Stimulated activated CD4-positive, alpha-beta T cell treated with anti-CD3 and anti-CD28 coated beads, TNF-alpha, amount 100 ng/mL, for 48 hours (primary cell): ENCODE results near the gene GNG4.
"Not testable (repeated sequence)": the region's sequence is repeated elsewhere in the genome, so short reads cannot be mapped to it uniquely, and the experiment has no call there.

Experiments
- DNase-seq, 3 donors: peaks; one replicate each; pipeline ENCODE4 v3.0.0-alpha.2; 2020; ENCODE audit warnings: low read depth in 3 of 3

The GNG4 gene

DNA sequence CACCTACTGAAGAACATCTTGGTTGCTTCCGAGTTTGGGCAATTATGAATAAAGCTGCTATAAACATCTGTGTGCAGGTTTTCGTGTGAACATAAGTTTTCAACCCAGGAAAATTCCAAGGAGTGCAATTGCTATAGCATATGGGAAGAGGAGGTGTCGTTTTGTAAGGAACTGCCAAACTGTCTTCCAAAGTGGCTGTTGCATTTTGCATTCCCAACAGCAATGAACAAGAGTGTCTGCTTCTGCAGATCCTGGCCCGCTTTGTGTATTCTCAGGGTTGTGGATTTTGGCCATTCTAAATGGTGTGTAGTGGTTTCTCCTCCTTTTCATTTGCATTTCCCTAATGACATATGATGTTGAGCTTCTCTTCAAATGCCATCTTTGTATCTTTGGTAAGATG, 23.8 kb downstream of the GNG4 start:
- DNase-seq, result no peak

DNA sequence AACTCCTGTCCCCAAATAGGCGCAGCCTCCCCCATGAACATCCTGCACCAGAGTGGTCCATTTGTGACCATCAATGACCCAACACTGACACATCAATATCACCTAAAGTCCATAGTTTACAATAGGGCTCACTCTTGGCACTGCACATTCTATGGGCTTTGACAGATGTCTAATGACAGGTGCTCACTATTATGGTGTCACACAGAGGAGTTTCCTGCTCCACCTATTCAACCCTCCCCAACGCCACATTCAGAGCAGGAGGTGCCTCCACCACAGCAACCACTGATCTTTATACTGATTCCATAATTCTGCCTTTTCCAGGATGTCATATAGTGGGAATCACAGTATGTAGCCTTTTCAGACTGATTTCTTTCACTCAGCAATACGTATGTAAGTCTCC, 24.2 kb downstream of the GNG4 start:
- no peak for DNase-seq

- no peak for DNase-seq
Measured at GRCh38 chr1:235624721-235625333, 24.8 kb downstream of the GNG4 start.

- DNase-seq, result no peak
Measured at GRCh38 chr1:235622936-235623779, 26.4 kb downstream of the GNG4 start.

DNA sequence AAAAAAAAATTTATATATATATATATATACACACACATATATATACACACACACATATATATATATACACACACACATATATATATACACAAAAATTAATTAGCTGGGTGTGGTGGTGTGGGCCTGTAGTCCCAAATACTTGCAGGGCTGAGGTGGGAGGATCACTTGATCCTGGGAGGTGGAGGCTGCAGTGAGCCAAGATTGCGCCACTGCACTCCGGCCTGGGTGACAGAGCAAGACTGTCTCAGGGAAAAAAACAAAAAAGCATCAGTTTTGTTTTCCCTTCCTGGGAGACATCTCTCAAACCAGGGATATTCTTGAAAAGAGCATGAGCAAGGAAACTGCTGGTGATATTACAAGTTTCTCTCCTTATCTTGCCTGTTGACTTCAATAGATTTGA, 30.4 kb downstream of the GNG4 start:
- DNase-seq, result not testable (repeated sequence)

GRCh38 chr1:235617808-235618207, 31.8 kb downstream of the GNG4 start:
- no peak for DNase-seq

DNA sequence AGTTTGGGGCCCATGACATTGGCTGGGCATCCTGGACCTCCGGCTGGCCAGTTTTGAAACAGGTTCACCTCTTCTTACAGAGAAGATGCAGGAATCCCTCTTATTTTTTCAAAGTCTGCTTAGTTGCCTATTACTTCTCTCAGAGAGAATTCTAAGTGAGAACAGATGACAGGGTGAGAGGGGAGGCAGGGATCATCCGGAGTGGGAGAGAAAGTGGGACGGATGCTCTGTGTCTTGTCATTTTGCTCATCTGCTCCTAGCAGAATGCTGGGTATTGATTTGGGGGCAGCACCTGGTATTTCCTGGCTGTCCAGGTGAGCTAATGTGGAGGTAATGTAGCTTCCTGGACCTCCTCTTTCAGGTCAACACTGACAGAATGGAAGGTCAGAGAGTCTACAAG, 32.4 kb downstream of the GNG4 start:
- no peak for DNase-seq

DNA sequence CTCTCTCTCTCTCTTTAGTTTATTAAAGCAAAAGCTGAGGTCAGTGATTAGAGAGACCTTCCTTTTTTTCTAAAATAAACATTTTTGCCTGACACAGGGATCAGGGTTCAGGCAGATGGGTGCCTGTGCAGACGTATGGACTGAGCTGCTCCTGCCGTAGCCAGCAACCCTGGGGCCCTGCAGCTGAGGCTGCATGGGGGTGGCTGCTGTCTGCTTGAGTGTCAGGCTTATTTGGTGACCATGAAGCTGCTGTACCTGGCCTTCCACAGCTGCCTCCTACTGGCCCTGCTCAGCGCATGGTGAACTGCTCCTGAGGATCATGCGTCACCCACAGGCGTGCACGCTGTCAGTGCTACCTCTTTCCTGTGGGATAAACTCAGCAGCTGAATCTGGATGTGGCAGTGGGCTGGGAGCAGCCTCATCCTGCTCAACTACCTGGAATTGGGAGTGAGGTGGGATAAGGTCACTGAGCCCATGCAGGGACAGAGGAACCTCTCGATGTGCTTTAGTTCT, 35.1 kb downstream of the GNG4 start:
- no peak for DNase-seq

DNA sequence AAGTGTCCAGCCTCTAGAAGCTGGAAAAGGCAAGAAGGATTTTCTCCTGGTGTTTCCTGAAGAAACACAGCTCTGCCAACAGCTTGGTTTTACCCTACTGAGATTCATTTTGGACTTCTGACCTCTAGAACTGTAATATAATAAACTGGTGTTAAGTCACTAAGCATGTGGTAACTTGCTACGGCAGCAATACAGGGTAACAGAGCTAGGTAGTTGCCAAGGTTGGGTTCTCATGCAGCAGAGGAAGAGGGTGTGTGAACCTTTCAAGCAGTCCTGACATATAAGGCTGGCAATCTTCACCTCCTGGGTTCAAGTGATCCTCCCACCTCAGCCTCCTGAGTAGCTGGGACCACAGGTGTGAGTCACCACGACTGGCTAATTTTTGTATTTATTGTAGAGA, 36.0 kb downstream of the GNG4 start:
- no peak for DNase-seq

DNA sequence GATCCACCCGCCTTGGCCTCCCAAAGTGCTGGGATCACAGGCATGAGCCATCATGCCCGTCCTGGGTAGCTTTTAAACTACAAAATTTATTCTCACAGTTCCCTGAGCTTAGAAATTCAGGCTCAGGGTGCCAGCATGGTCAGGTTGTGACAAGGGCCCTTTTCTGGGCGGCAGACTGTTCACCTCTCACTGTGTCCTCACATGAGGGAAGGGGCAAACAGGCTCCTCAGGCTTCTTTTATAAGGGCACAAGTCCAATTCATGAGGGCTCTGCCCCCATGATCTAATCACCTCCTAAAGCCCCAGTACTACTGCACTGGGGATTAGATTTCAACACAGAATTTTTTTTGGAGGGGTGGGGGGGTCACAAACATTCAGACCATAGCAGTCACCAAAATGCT, 36.8 kb downstream of the GNG4 start:
- DNase-seq, result no peak

GRCh38 chr1:235610157-235610556, 39.4 kb downstream of the GNG4 start:
- DNase-seq, result no peak

GRCh38 chr1:235608278-235608677, 41.3 kb downstream of the GNG4 start:
- no peak for DNase-seq

DNA sequence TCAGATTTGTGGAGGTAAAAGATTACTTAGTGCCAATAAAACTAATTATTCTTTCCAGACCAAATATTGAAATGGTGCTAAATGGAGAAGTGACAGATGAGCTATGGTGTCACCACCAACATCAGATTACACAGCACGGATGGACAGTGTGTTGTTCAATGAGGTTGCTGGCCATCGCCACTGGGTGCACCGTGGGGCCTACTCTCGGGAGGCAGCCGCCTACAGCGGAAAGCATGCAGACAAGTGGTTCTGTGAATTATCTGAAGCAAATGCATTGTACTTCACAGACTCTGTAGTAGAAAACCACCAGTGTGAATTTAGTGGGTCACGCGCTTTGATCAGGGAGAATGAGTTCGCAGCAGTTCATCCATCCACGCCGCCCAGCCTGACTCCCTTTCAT, 42.3 kb downstream of the GNG4 start:
- no peak for DNase-seq

DNA sequence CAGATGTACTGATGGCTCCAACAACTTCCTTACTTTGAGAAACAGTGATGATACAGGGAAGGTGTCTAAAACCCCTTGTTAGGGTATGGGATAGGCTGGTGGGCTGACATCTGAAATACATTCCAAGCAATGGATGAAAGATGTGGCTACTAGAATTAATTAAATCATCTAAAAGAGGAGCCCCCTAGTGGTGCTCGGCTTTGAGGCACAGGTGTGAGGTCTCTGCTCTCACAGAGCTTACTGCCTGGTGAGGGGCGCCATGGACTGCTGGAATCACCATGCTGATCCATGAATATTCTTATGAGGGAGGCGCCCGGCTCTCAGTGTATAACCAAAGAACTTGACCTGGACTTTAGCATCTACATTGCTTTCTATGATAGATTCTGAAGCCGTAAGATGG, 48.5 kb downstream of the GNG4 start:
- peak in 1 of 3 donors; percentile 5 for DNase-seq

GRCh38 chr1:235599536-235599935, 50.0 kb downstream of the GNG4 start:
- no peak for DNase-seq

DNA sequence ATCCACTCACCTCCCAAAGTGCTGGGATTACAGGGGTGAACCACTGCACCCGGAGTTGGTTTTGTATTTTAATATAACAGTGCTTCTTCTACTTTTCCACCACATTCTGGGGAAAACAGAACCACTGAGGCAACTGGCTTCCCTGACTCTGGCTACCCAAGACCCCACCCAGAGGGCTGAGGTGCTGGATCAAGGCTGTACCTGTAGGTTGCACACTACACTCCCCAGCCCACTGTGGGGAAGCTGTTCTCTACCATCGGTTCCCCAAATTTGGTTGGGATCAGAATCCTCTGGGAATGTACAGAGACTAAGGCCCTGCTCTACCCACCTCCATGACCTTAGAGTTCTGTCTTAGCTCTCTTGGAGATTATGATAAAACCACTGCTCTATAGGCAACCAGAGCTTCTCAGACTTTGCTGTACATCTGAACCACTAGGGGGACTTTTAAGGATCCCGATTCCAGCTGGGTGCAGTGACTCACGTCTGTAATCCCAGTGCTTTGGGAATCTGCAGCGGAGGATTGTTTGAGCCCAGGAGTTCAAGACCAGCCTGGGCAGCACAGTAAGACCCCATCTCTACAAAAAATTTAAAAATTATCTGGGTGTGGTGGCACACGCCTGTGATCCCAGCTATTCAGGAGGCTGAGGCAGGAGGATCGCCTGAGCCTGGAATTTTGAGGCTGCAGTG, 51.6 kb downstream of the GNG4 start:
- DNase-seq, result no peak

- DNase-seq, result no peak
Measured at GRCh38 chr1:235595079-235595478, 54.5 kb downstream of the GNG4 start.

DNA sequence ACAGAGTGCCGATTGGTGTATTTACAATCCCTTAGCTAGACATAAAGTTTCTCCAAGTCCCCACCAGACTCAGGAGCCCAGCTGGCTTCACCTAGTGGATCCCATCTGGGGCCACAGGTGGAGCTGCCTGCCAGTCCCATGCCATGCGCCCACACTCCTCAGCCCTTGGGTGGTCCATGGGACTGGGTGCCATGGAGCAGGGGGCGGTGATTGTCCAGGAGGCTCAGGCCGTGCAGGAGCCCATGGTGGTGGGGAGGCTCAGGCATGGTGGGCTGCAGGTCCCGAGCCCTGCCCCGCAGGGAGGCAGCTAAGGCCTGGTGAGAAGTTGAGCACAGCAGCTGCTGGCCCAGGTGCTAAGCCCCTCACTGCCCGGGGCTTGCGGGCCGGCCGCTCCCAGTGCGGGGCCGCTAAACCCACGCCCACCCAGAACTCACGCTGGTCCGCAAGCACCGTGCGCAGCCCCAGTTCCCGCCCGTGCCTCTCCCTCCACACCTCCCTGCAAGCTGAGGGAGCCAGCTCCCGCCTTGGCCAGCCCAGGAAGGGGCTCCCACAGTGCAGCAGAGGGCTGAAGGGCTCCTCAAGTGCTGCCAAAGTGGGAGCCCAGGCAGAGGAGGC, 55.2 kb downstream of the GNG4 start:
- not testable (repeated sequence) for DNase-seq

- DNase-seq, result no peak
Measured at GRCh38 chr1:235588916-235589515, 60.6 kb downstream of the GNG4 start.

DNA sequence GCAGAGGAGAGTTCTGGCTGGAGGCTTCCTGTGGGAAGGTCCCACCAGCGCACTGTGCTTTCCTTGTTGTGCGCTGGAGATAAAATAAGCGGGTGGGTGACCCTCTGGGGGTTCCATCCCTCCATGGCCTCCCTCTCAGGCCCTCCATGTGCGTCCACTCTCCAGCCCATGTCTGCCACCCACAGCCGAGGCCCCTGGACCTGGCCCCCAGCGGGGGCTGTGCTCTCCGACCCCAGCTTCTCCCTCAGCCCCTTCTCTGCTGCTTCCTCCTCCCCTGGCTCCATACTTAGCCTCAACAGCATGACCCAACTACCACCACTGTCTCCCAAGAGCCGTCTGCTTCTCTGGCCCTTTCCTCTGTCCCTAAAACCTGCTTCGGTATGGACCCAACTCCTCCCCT, 61.4 kb downstream of the GNG4 start:
- DNase-seq, result no peak

DNA sequence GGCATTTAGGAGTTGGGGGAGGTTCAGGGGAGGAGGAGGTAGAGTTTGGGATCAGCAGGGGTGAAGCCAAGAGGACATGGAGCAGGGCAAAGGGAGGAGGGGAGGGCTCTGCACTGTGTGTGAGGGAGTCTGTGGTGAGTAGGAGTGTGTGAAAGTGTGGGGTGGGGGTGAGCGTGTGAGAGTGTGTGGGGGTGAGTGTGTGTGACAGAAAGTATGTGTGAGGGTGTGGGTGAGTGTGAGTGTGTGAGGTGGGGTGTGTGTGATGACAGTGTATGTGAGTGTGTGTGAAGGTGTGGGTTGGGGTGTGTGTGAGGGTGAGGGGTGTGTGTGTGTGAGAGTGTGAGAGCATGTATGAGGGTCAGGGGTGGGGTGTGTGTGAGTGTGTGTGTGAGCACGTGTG, 62.6 kb downstream of the GNG4 start:
- DNase-seq, result no peak

GRCh38 chr1:235586413-235586812, 63.2 kb downstream of the GNG4 start:
- no peak for DNase-seq
